RWPE2 (cell line): ENCODE measurements around the gene GREB1.
"Not testable (repeated sequence)": the region's sequence is repeated elsewhere in the genome, so short reads cannot be mapped to it uniquely, and the experiment has no call there.

Experiments
- ATAC-seq: fragments of 200-7000 bp; cut with Tn5 transposase; 3 replicates; pipeline ENCODE4 v1.9.1; 2021; ENCODE audit warnings: low read depth
- DNase-seq: peaks from one replicate; pipeline ENCODE4 v3.0.0-alpha.2; 2020; ENCODE audit warnings: low spot score
- H3K27ac ChIP-seq: fragments of 450-650 bp; 2 replicates; pipeline ENCODE4 v1.5.1; 2017; ENCODE audit warnings: mild to moderate bottlenecking; ENCODE audit not compliant: poor library complexity, severe bottlenecking
- H3K27me3 ChIP-seq: fragments of 250-450 bp; sonication (Bioruptor Pico); 2 replicates; pipeline ENCODE4 v1.5.1; 2021; ENCODE audit warnings: mild to moderate bottlenecking, moderate library complexity; ENCODE audit not compliant: insufficient read depth, poor library complexity, severe bottlenecking
- H3K36me3 ChIP-seq: fragments of 250-450 bp; sonication (Bioruptor Pico); 2 replicates; pipeline ENCODE4 v1.5.1; 2020; ENCODE audit warnings: low read depth, mild to moderate bottlenecking, moderate library complexity
- H3K4me1 ChIP-seq: fragments of 250-450 bp; sonication (Bioruptor Pico); 2 replicates; pipeline ENCODE4 v1.5.1; 2021; ENCODE audit warnings: mild to moderate bottlenecking, moderate library complexity; ENCODE audit not compliant: insufficient read depth, poor library complexity, severe bottlenecking
- H3K4me3 ChIP-seq: fragments of 250-450 bp; sonication (Bioruptor Pico); 2 replicates; pipeline ENCODE4 v1.5.1; 2021; ENCODE audit warnings: mild to moderate bottlenecking, moderate library complexity; ENCODE audit not compliant: severe bottlenecking
- H3K9me3 ChIP-seq: fragments of 250-450 bp; sonication (Bioruptor Pico); 2 replicates; pipeline ENCODE4 v1.5.1; 2021; ENCODE audit warnings: mild to moderate bottlenecking, moderate library complexity; ENCODE audit not compliant: severe bottlenecking
- CTCF ChIP-seq: fragments of 450-650 bp; IDR thresholded peaks from one replicate; pipeline ENCODE4 v1.5.1; 2017; ENCODE audit warnings: mild to moderate bottlenecking, moderate library complexity; ENCODE audit not compliant: poor library complexity, severe bottlenecking

Gene GREB1

GRCh38 chr2:11659115-11659475 is 125.2 kb downstream of the GREB1 start:
- no peak for TF ChIP-seq CTCF
- peaks cover 16% of the 10 kb centered on the region for H3K27me3 ChIP-seq
- H3K4me3 ChIP-seq: no peak overlapping the region
- ATAC-seq (no peak), DNase-seq (no peak)
- H3K36me3 ChIP-seq: no peaks in the 10 kb centered on the region
- H3K9me3 ChIP-seq: peaks cover 4% of the 10 kb centered on the region
- peaks cover 4% of the 10 kb centered on the region for H3K4me1 ChIP-seq
- no peak overlapping the region for H3K27ac ChIP-seq

GRCh38 chr2:11659851-11660250 is 126.0 kb downstream of the GREB1 start:
- no peak overlapping the region for H3K4me3 ChIP-seq
- no peak overlapping the region for H3K27ac ChIP-seq
- ATAC-seq (no peak), DNase-seq (no peak)
- peaks cover 4% of the 10 kb centered on the region for H3K9me3 ChIP-seq
- H3K27me3 ChIP-seq: peaks cover 16% of the 10 kb centered on the region
- H3K4me1 ChIP-seq: peaks cover 4% of the 10 kb centered on the region
- no peaks in the 10 kb centered on the region for H3K36me3 ChIP-seq
- TF ChIP-seq CTCF: no peak

GRCh38 chr2:11660396-11660795 is 126.6 kb downstream of the GREB1 start:
- DNase-seq, H3K4me3 ChIP-seq, H3K4me1 ChIP-seq, H3K36me3 ChIP-seq, ATAC-seq, H3K9me3 ChIP-seq, H3K27ac ChIP-seq: not testable (repeated sequence)
- H3K27me3 ChIP-seq: peaks cover 16% of the 10 kb centered on the region

GRCh38 chr2:11661891-11662435 is 128.1 kb downstream of the GREB1 start:
- TF ChIP-seq CTCF: no peak
- Histone ChIP-seq H3K4me1 (peaks cover 4% of the 10 kb centered on the region), H3K27me3 (peaks cover 8% of the 10 kb centered on the region), H3K9me3 (peaks cover 4% of the 10 kb centered on the region), H3K27ac (no peak overlapping the region), H3K4me3 (no peak overlapping the region), H3K36me3 (no peaks in the 10 kb centered on the region)
- DNase-seq: no peak
- ATAC-seq: no peak

- Histone ChIP-seq H3K4me3 (no peak overlapping the region), H3K27me3 (peaks cover 8% of the 10 kb centered on the region)
- TF ChIP-seq CTCF: no peak
Observed at GRCh38 chr2:11662882-11663281, 129.0 kb downstream of the GREB1 start.

More at GRCh38 chr2:11662882-11663281, 129.0 kb downstream of the GREB1 start:
- H3K9me3 ChIP-seq: peaks cover 4% of the 10 kb centered on the region
- H3K4me1 ChIP-seq: peaks cover 4% of the 10 kb centered on the region
- no peak for ATAC-seq
- H3K36me3 ChIP-seq: no peaks in the 10 kb centered on the region
- no peak for DNase-seq
- no peak overlapping the region for H3K27ac ChIP-seq
